Ascending aorta (tissue), 2 donors: ENCODE data around the gene CRACR2A. TPM values are rescaled to one million over a fixed set of nuclear protein-coding genes. Genes with fewer than 3 reads are reported as not detected.

Experiments
- DNase-seq, 2 donors: peaks; one replicate each; pipeline ENCODE4 v3.0.0-alpha.2; 2019; ENCODE audit warnings: low spot score in 2 of 2
- H3K27ac ChIP-seq, 2 donors: fragments of 200-600 bp; sonication (generic); one replicate each; pipeline ENCODE4 v1.5.1; 2016 to 2017; ENCODE audit warnings: mild to moderate bottlenecking in 1 of 2
- H3K27me3 ChIP-seq: fragments of 200-600 bp; sonication (generic); one replicate; pipeline ENCODE4 v1.5.1; 2017
- H3K36me3 ChIP-seq, 2 donors: fragments of 200-600 bp; sonication (generic); one replicate each; pipeline ENCODE4 v1.5.1; 2016
- H3K4me1 ChIP-seq, 2 donors: fragments of 200-600 bp; sonication (generic); one replicate each; pipeline ENCODE4 v1.5.1; 2016 to 2017; ENCODE audit warnings: mild to moderate bottlenecking in 1 of 2
- H3K4me3 ChIP-seq, 2 donors: fragments of 200-600 bp; sonication (generic); one replicate each; pipeline ENCODE4 v1.5.1; 2016 to 2017; ENCODE audit warnings: mild to moderate bottlenecking in 1 of 2
- H3K9me3 ChIP-seq, 2 donors: fragments of 200-600 bp; sonication (generic); one replicate each; pipeline ENCODE4 v1.5.1; 2016
- intact Hi-C: fragments of 100-400 bp; cut with DNase I; formaldehyde crosslinking; loops from one replicate; pipeline ENCODE4 v1.15.1; 2023
- total RNA-seq: library from RNA; depleted of rRNA; stranded (reverse); fragments of >200 nt; gene quantifications from one replicate; pipeline ENCODE4 v1.1.0, GENCODE V29; 2016
- TF ChIP-seq, protein P1 (sequence below), 3 experiments: fragments of 200-600 bp in 2 of 3; fragments of 450-650 bp in 1 of 3; sonication (generic) in 2 of 3; IDR thresholded peaks; one replicate each; pipeline ENCODE4 v1.5.1; 2016 to 2019; ENCODE audit warnings: antibody characterized with exemption in 3 of 3, mild to moderate bottlenecking in 1 of 3, moderate library complexity in 1 of 3

The CRACR2A gene
- total RNA-seq, 1 donor from 2014 or later: 0.53 TPM

GRCh38 chr12:3772380-3772779, 19.5 kb upstream of the CRACR2A start:
- TF ChIP-seq, protein P1, sequence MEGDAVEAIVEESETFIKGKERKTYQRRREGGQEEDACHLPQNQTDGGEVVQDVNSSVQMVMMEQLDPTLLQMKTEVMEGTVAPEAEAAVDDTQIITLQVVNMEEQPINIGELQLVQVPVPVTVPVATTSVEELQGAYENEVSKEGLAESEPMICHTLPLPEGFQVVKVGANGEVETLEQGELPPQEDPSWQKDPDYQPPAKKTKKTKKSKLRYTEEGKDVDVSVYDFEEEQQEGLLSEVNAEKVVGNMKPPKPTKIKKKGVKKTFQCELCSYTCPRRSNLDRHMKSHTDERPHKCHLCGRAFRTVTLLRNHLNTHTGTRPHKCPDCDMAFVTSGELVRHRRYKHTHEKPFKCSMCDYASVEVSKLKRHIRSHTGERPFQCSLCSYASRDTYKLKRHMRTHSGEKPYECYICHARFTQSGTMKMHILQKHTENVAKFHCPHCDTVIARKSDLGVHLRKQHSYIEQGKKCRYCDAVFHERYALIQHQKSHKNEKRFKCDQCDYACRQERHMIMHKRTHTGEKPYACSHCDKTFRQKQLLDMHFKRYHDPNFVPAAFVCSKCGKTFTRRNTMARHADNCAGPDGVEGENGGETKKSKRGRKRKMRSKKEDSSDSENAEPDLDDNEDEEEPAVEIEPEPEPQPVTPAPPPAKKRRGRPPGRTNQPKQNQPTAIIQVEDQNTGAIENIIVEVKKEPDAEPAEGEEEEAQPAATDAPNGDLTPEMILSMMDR (IDR thresholded peaks at IDR 0.05): no peak
- Histone ChIP-seq H3K27me3 (no peaks in the 10 kb centered on the region), H3K36me3 (no peaks in the 10 kb centered on the region), H3K9me3 (no peaks in the 10 kb centered on the region), H3K4me3 (no peak overlapping the region), H3K4me1 (no peaks in the 10 kb centered on the region), H3K27ac (no peak overlapping the region)
- no peak for DNase-seq
- intact Hi-C loops: no loop called here

DNA sequence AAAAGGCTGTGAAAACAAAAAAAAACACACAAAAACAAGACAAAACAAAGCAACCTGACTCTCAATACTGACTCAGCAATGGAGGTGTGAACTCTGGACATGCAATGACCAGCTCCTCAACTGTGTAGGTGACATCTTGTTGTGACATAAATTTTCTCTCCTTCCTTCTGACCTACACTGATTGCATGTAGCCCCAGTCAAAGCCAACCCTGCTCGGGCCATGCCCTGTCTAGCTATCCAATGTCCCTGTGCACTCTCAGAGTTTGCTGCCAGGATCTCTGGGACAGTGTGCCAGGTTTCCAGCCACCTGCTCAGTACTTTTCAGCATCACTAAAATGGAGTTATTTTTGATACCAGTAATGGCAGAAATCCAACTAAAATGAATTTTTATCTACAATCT, 18.9 kb upstream of the CRACR2A start:
- no peak for DNase-seq
- no peak overlapping the region for H3K27ac ChIP-seq
- TF ChIP-seq, protein P1 (IDR thresholded peaks at IDR 0.05): no peak
- no peaks in the 10 kb centered on the region for H3K9me3 ChIP-seq
- no peaks in the 10 kb centered on the region for H3K4me1 ChIP-seq
- no peaks in the 10 kb centered on the region for H3K27me3 ChIP-seq
- no peak overlapping the region for H3K4me3 ChIP-seq
- intact Hi-C loops: no loop called here
- H3K36me3 ChIP-seq: no peaks in the 10 kb centered on the region

- TF ChIP-seq, protein P1 (IDR thresholded peaks at IDR 0.05): no peak
- Histone ChIP-seq H3K27me3 (no peaks in the 10 kb centered on the region), H3K4me1 (no peaks in the 10 kb centered on the region), H3K9me3 (no peaks in the 10 kb centered on the region), H3K4me3 (no peak overlapping the region), H3K36me3 (no peaks in the 10 kb centered on the region), H3K27ac (no peak overlapping the region)
- intact Hi-C loops: no loop called here
- DNase-seq: no peak
These were observed 18.0 kb upstream of the CRACR2A start for GRCh38 chr12:3770891-3771290.

DNA sequence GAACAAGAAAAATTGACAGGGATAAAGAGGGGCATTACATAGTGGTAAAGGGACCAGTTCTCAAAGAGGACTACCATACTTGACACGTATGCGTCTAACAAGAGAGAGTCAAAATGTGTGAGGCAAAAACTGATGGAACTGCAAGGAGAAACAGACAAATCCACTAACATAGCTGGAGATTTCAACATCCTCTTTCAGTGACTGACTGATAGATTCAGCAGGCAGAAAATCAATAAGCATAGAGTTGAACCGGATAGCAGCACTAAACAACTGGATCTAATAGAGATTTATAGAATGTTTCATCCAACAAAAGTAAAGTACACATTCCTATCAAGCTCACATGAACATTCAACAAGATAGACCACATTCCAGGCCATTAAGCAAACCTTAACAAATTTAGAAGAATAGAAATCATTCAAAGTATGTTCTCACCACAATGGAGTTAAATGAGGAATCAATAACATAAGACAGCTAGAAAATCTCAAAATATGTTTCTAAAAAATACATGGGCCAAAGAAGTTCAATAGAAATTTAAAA, 16.1 kb upstream of the CRACR2A start:
- H3K27ac ChIP-seq: no peak overlapping the region
- H3K4me3 ChIP-seq: no peak overlapping the region
- intact Hi-C loops: no loop called here
- H3K27me3 ChIP-seq: no peaks in the 10 kb centered on the region
- no peaks in the 10 kb centered on the region for H3K9me3 ChIP-seq
- no peaks in the 10 kb centered on the region for H3K36me3 ChIP-seq
- DNase-seq: no peak
- no peaks in the 10 kb centered on the region for H3K4me1 ChIP-seq
- TF ChIP-seq, protein P1 (IDR thresholded peaks at IDR 0.05): no peak

DNA sequence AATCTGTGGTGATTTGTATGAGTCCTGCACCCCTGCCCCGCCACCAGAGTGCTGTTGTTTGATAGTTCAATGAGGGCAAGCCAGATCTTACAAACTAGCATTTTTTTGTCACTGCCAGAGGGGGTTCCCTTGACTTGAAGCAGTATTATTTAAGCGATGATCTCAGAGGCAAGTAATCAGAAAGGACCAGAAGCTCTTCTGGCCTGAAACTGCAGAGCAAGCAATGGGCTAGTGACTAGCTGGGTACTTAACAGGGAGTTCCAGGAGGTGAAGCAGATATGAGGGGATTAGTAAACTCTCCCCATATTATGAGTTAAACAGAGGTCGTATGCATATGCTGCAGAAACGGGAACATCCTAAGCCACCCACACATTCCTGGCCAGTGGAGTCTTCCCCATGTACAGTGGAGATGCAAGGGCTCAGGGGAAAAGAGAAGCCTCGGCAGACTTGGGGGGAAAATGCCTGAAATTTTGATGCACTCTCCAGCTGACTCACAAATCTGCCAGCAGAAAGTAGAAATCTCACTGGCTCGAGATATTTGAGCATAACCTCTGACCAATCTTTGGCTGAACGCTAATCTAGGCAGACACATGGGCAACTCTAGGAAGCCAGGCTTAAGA, 8.3 kb upstream of the CRACR2A start:
- DNase-seq: no peak
- H3K4me1 ChIP-seq: no peaks in the 10 kb centered on the region
- intact Hi-C loops: no loop called here
- H3K4me3 ChIP-seq: no peak overlapping the region
- no peaks in the 10 kb centered on the region for H3K27me3 ChIP-seq
- TF ChIP-seq, protein P1 (IDR thresholded peaks at IDR 0.05): no peak
- H3K9me3 ChIP-seq: no peaks in the 10 kb centered on the region
- no peaks in the 10 kb centered on the region for H3K36me3 ChIP-seq
- H3K27ac ChIP-seq: no peak overlapping the region
